Tibial nerve (tissue), 4 donors: ENCODE measurements around the gene UGCG. TPM values are rescaled to one million over a fixed set of nuclear protein-coding genes. Genes with fewer than 3 reads are reported as not detected.

ENCODE experiments used
- DNase-seq, 2 donors: peaks; one replicate each; pipeline ENCODE4 v3.0.0-alpha.2; 2019; ENCODE audit warnings: low spot score in 2 of 2
- H3K27ac ChIP-seq, 4 donors: fragments of 200-600 bp; sonication (generic) in 3 of 4; one replicate each; pipeline ENCODE4 v1.5.1; 2017 to 2019; ENCODE audit warnings: mild to moderate bottlenecking in 1 of 4
- H3K27me3 ChIP-seq, 2 donors: fragments of 200-600 bp; sonication (generic) in 1 of 2; one replicate each; pipeline versions ENCODE4 v1.5.1 to v1.6.0; 2017 to 2019
- H3K36me3 ChIP-seq, 3 donors: fragments of 200-600 bp; sonication (generic); one replicate each; pipeline ENCODE4 v1.5.1; 2018 to 2019
- H3K4me1 ChIP-seq, 4 donors: fragments of 200-600 bp; sonication (generic) in 3 of 4; one replicate each; pipeline ENCODE4 v1.5.1; 2017 to 2019
- H3K4me3 ChIP-seq, 4 donors: fragments of 200-600 bp; sonication (generic) in 3 of 4; one replicate each; pipeline ENCODE4 v1.5.1; 2017 to 2019; ENCODE audit warnings: mild to moderate bottlenecking in 1 of 4, moderate library complexity in 1 of 4
- H3K9me3 ChIP-seq, 4 donors: fragments of 200-600 bp; sonication (generic) in 3 of 4; one replicate each; pipeline ENCODE4 v1.5.1; 2017 to 2019
- CTCF ChIP-seq, 5 experiments: fragments of 200-600 bp in 3 of 5; fragments of 450-650 bp in 2 of 5; sonication (generic) in 3 of 5; IDR thresholded peaks; one replicate each; pipeline ENCODE4 v1.5.1; 2016 to 2019; ENCODE audit warnings: antibody characterized with exemption in 5 of 5, mild to moderate bottlenecking in 3 of 5, moderate library complexity in 2 of 5
- EP300 ChIP-seq, 2 donors: sonication (generic); formaldehyde crosslinking; IDR thresholded peaks; one replicate each; pipeline ENCODE4 v1.6.1; 2017; ENCODE audit warnings: antibody characterized with exemption in 2 of 2, mild to moderate bottlenecking in 1 of 2
- POLR2A ChIP-seq, 2 donors: fragments of 450-650 bp; IDR thresholded peaks; one replicate each; pipeline ENCODE4 v1.6.1; 2017; ENCODE audit warnings: antibody characterized with exemption in 2 of 2, mild to moderate bottlenecking in 2 of 2, moderate library complexity in 2 of 2
- WGBS, 2 donors: methylation state at CpG; one replicate each; pipeline ENCODE4 v1.1.5; 2018; 5-methylcytosine and 5-hydroxymethylcytosine counted together
- total RNA-seq, 4 donors: library from RNA; depleted of rRNA; stranded (reverse); fragments of >200 nt; gene quantifications; one replicate each; pipeline ENCODE4 v1.1.0, GENCODE V29; 2016

UGCG gene
- total RNA-seq, result 10 to 100 TPM; 22.1 to 33.7 (median 24.9) TPM

- peak; percentile 73 to 76 for DNase-seq
- Histone ChIP-seq H3K9me3 (no peaks in the 10 kb centered on the region), H3K4me1 (peaks cover 0 to 49% (median 26%) of the 10 kb centered on the region in 4 donors), H3K27ac (peak within 1 kb of the TSS; percentile 86 to 97 (median 94)), H3K27me3 (no peaks in the 10 kb centered on the region), H3K36me3 (no peaks in the 10 kb centered on the region), H3K4me3 (peak within 1 kb of the TSS; percentile 82 to 96 (median 92))
- TF ChIP-seq CTCF (IDR thresholded peaks at IDR 0.05) (peak in 2 of 5 experiments; percentile 35 to 53), POLR2A (IDR thresholded peaks at IDR 0.05) (peak; percentile 93 to 97), EP300 (IDR thresholded peaks at IDR 0.05) (peak in 1 of 2 donors; percentile 83)
- 2% methylated on average over 17 to 43 of the region's 84 CpGs for WGBS, 2 donors
Measured at GRCh38 chr9:111895996-111896941, at the start of gene UGCG. Gene UGCG (plus strand): TSS chr9:111896814. CDS start chr9:111897216, 402 bp downstream.

DNA sequence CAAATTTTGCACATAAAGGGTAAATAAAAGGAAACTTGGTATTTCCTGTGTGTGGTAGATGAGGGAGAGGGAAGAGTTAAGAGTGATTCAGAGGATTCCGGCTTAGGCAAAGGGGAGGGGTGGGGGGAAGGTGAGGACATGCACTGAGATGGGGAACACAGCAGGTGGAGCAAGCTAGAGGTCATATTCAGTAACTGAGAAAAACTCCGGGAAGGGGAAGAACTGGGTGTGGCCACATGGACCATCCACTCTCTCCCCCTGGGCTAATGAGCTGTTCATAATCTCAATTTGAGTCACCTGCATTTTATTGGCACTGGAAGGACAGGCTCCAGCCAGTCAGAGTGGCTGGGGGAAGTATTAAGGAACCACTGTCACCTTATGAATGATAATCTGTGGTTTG lies 45.1 kb upstream of the UGCG start:
- 40 to 44% methylated on average over 2 of the region's 2 CpGs for WGBS, 2 donors
- DNase-seq, result no peak
- H3K27ac ChIP-seq, result no peak overlapping the region
- H3K4me3 ChIP-seq, result no peak overlapping the region
- no peaks in the 10 kb centered on the region for H3K4me1 ChIP-seq
- H3K9me3 ChIP-seq, result no peaks in the 10 kb centered on the region
- H3K36me3 ChIP-seq, result no peaks in the 10 kb centered on the region
- no peaks in the 10 kb centered on the region for H3K27me3 ChIP-seq
- TF ChIP-seq POLR2A (IDR thresholded peaks at IDR 0.05) (no peak), CTCF (IDR thresholded peaks at IDR 0.05) (no peak), EP300 (IDR thresholded peaks at IDR 0.05) (no peak)

DNA sequence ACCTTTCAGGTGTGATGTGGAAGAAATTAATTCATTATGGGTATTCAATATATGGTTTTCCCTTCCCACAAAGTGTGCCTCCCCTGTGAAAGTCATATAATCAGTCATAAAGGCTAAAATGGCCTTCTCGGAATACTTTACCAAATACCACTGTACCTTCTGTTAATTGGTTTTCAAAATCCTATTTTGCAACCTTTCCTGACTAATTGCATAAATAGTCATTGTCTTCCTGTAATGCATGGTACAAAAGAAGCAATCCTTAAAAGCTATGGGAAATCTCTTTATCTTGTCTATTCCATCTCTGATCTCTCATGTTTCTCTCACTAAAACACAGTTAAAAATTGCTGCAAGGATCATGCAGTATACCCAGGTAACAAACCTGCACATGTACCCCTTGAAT lies 44.3 kb upstream of the UGCG start:
- no peak overlapping the region for H3K4me3 ChIP-seq
- DNase-seq, result no peak
- H3K4me1 ChIP-seq, result no peaks in the 10 kb centered on the region
- no peak overlapping the region for H3K27ac ChIP-seq
- H3K9me3 ChIP-seq, result no peaks in the 10 kb centered on the region
- H3K27me3 ChIP-seq, result no peaks in the 10 kb centered on the region
- WGBS, 2 donors, result 92 to 97% methylated on average over 1 of the region's 1 CpG
- H3K36me3 ChIP-seq, result no peaks in the 10 kb centered on the region
- no peak for TF ChIP-seq CTCF (IDR thresholded peaks at IDR 0.05)
- no peak for TF ChIP-seq POLR2A (IDR thresholded peaks at IDR 0.05)
- no peak for TF ChIP-seq EP300 (IDR thresholded peaks at IDR 0.05)

DNA sequence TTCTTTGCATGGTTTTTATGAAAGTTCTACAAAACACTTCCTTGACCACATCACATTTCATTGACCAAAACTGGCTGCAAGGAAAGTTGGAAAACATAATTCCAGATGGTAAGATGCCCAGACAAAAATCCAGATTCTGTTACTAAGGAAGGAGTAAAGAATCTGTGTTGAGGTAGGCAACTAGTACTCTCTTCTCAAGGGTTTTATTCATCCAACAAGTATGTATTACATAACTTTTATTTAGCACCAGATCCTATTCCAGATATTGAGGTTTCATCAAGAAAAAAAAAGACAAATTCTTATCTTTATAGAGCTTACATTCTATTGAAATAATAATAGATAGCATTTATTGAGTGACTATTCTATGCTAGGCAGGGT lies 43.2 kb upstream of the UGCG start:
- no peaks in the 10 kb centered on the region for H3K36me3 ChIP-seq
- no peak for TF ChIP-seq EP300 (IDR thresholded peaks at IDR 0.05)
- TF ChIP-seq CTCF (IDR thresholded peaks at IDR 0.05), result no peak
- no peak for TF ChIP-seq POLR2A (IDR thresholded peaks at IDR 0.05)
- no peak for DNase-seq
- no peaks in the 10 kb centered on the region for H3K9me3 ChIP-seq
- H3K27me3 ChIP-seq, result no peaks in the 10 kb centered on the region
- H3K4me1 ChIP-seq, result no peaks in the 10 kb centered on the region
- H3K27ac ChIP-seq, result no peak overlapping the region
- no peak overlapping the region for H3K4me3 ChIP-seq

DNA sequence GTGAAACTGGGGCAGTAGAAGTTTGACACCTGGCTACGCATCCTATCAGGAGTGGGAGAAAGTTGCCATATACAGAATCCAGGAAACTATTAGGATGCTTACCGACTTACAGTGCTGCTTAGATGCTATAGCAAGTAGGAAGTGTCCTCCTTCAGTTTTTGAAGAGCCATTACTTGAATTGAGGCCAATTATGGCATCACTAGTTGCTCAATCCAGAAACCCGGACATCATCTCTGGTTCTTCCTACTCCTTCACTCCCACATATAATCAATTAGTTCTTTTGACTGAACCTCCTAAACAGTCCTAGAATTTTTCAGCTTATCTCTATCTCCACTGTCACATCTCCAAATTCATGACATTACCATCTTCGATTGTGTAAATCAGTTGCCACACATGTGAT lies 41.8 kb upstream of the UGCG start:
- Histone ChIP-seq H3K27me3 (no peaks in the 10 kb centered on the region), H3K9me3 (no peaks in the 10 kb centered on the region), H3K4me3 (no peak overlapping the region), H3K36me3 (no peaks in the 10 kb centered on the region), H3K4me1 (no peaks in the 10 kb centered on the region), H3K27ac (no peak overlapping the region)
- 89 to 94% methylated on average over 4 of the region's 4 CpGs for WGBS, 2 donors
- no peak for DNase-seq
- TF ChIP-seq CTCF (IDR thresholded peaks at IDR 0.05) (no peak), POLR2A (IDR thresholded peaks at IDR 0.05) (no peak), EP300 (IDR thresholded peaks at IDR 0.05) (no peak)
